CD14-positive monocyte (primary cell): ENCODE measurements around the gene IL1RAPL1. TPM values are rescaled to one million over a fixed set of nuclear protein-coding genes. Genes with fewer than 3 reads are reported as not detected.

Experiments used
- DNase-seq, 3 donors: peaks; one replicate each; pipeline ENCODE4 v3.0.0-alpha.2; 2011 to 2022
- H2AFZ ChIP-seq: 2 replicates; pipeline ENCODE4 v1.6.0; 2012; ENCODE audit warnings: mild to moderate bottlenecking, low read depth, low read length, inconsistent platforms; ENCODE audit not compliant: insufficient read depth, poor library complexity, severe bottlenecking
- H3K27ac ChIP-seq, 2 donors: 1 replicate in 1 of 2; 2 replicates in 1 of 2; pipeline ENCODE4 v1.5.1; 2012 to 2013; ENCODE audit warnings: low read length in 2 of 2, control low read depth in 1 of 2, inconsistent platforms in 1 of 2, low read depth in 1 of 2, mild to moderate bottlenecking in 1 of 2
- H3K27me3 ChIP-seq, 2 donors: one replicate each; pipeline versions ENCODE4 v1.6.0 to v1.6.1; 2011 to 2013; ENCODE audit warnings: low read length in 2 of 2; ENCODE audit not compliant: control insufficient read depth in 2 of 2, insufficient read depth in 2 of 2
- H3K36me3 ChIP-seq, 2 donors: replicated peaks in 1 of 2; 1 replicate in 1 of 2; 2 replicates in 1 of 2; pipeline versions ENCODE4 v1.5.1 to v1.6.1; 2012 to 2013; ENCODE audit warnings: low read length in 2 of 2, control low read depth in 1 of 2, inconsistent platforms in 1 of 2, mild to moderate bottlenecking in 1 of 2; ENCODE audit not compliant: insufficient read depth in 2 of 2, control insufficient read depth in 1 of 2
- H3K4me1 ChIP-seq, 2 donors: 1 replicate in 1 of 2; 2 replicates in 1 of 2; pipeline versions ENCODE4 v1.5.1 to v1.6.1; 2012 to 2013; ENCODE audit warnings: low read length in 2 of 2, control low read depth in 1 of 2, inconsistent platforms in 1 of 2, mild to moderate bottlenecking in 1 of 2, moderate library complexity in 1 of 2; ENCODE audit not compliant: insufficient read depth in 2 of 2, control insufficient read depth in 1 of 2
- H3K4me2 ChIP-seq: replicated peaks from 2 replicates; pipeline ENCODE3; 2012; ENCODE audit warnings: low read length, moderate library complexity, mild to moderate bottlenecking; ENCODE audit not compliant: poor library complexity, severe bottlenecking; ENCODE audit errors: extremely low read depth
- H3K4me3 ChIP-seq, 3 experiments: fragments of 200-600 bp in 1 of 3; sonication (generic) in 1 of 3; replicated peaks in 1 of 3; 1 replicate in 2 of 3; 2 replicates in 1 of 3; pipeline ENCODE4 v1.5.1; 2011 to 2013; ENCODE audit warnings: low read length in 3 of 3, mild to moderate bottlenecking in 3 of 3, control low read depth in 2 of 3, low read depth in 2 of 3, inconsistent platforms in 1 of 3, moderate library complexity in 1 of 3
- H3K79me2 ChIP-seq: 2 replicates; pipeline ENCODE4 v1.6.0; 2012; ENCODE audit warnings: mild to moderate bottlenecking, control low read depth, inconsistent platforms, low read length, moderate library complexity; ENCODE audit not compliant: insufficient read depth
- H3K9ac ChIP-seq: 2 replicates; pipeline ENCODE4 v1.6.0; 2017; ENCODE audit warnings: low read length, mild to moderate bottlenecking; ENCODE audit not compliant: insufficient read depth, poor library complexity, severe bottlenecking
- H3K9me3 ChIP-seq, 2 donors: replicated peaks in 1 of 2; 1 replicate in 1 of 2; 2 replicates in 1 of 2; pipeline versions ENCODE4 v1.5.1 to v1.6.1; 2012 to 2013; ENCODE audit warnings: low read length in 2 of 2, control low read depth in 1 of 2; ENCODE audit not compliant: control insufficient read depth in 1 of 2, insufficient read depth in 1 of 2
- H4K20me1 ChIP-seq: 2 replicates; pipeline ENCODE4 v1.6.0; 2012; ENCODE audit warnings: mild to moderate bottlenecking, low read length, control low read depth, moderate library complexity; ENCODE audit not compliant: insufficient read depth
- H3K27ac Mint-ChIP-seq, 7 donors: one replicate each; pipeline ENCODE4 v1.8.0; 2020; ENCODE audit warnings: mild to moderate bottlenecking in 7 of 7, mixed read lengths in 7 of 7, moderate library complexity in 6 of 7, inconsistent platforms in 2 of 7
- H3K27me3 Mint-ChIP-seq, 3 donors: one replicate each; pipeline ENCODE4 v1.8.0; 2021 to 2022; ENCODE audit warnings: low read depth in 3 of 3, mild to moderate bottlenecking in 3 of 3, mixed read lengths in 3 of 3, moderate library complexity in 3 of 3, inconsistent platforms in 1 of 3
- H3K36me3 Mint-ChIP-seq, 2 donors: one replicate each; pipeline ENCODE4 v1.8.0; 2020; ENCODE audit warnings: mixed read lengths in 2 of 2, inconsistent platforms in 1 of 2, mild to moderate bottlenecking in 1 of 2
- H3K4me1 Mint-ChIP-seq: one replicate; pipeline ENCODE4 v1.8.0; 2020; ENCODE audit warnings: mild to moderate bottlenecking, mixed read lengths
- H3K4me3 Mint-ChIP-seq, 2 donors: one replicate each; pipeline ENCODE4 v1.8.0; 2020; ENCODE audit warnings: mild to moderate bottlenecking in 2 of 2, mixed read lengths in 2 of 2, moderate library complexity in 1 of 2
- H3K9me3 Mint-ChIP-seq, 7 donors: one replicate each; pipeline ENCODE4 v1.8.0; 2020 to 2022; ENCODE audit warnings: mixed read lengths in 7 of 7, mild to moderate bottlenecking in 6 of 7, moderate library complexity in 6 of 7, inconsistent platforms in 2 of 7
- WGBS: methylation state at CpG from one replicate; pipeline ENCODE4 v1.1.5; 2013; ENCODE audit warnings: missing lambda C conversion rate; ENCODE audit not compliant: insufficient coverage; 5-methylcytosine and 5-hydroxymethylcytosine counted together
- intact Hi-C, 2 donors: fragments of 100-400 bp; cut with micrococcal nuclease; formaldehyde crosslinking; loops; one replicate each; pipeline versions ENCODE4 v1.15.0 to v1.15.1; 2023
- polyA plus RNA-seq, 3 donors: library from polyadenylated mRNA; depleted of rRNA in 1 of 3; unstranded in 2 of 3; stranded (reverse) in 1 of 3; fragments of 300-500 nt in 2 of 3; fragments of >200 nt in 1 of 3; fragmentation: Illumina TruSeq in 2 of 3; gene quantifications; 1 replicate in 2 of 3; 2 replicates in 1 of 3; pipeline ENCODE4 v1.2.3, GENCODE V29; 2012 to 2021
- TF ChIP-seq, protein P1 (sequence below): fragments of 200-600 bp; IDR thresholded peaks from one replicate; pipeline ENCODE4 v1.8.0; 2022; ENCODE audit warnings: antibody characterized with exemption, mild to moderate bottlenecking

IL1RAPL1 gene
- polyA plus RNA-seq, 3 donors, result not detected

- no peak overlapping the region for H3K4me3 Mint-ChIP-seq
- no CpG with 5 or more reads among the region's 1 CpG for WGBS
- no peaks in the 10 kb centered on the region for H3K4me1 Mint-ChIP-seq
- H3K9ac ChIP-seq, result no peak overlapping the region
- H3K36me3 Mint-ChIP-seq, result no peaks in the 10 kb centered on the region
- TF ChIP-seq, protein P1, sequence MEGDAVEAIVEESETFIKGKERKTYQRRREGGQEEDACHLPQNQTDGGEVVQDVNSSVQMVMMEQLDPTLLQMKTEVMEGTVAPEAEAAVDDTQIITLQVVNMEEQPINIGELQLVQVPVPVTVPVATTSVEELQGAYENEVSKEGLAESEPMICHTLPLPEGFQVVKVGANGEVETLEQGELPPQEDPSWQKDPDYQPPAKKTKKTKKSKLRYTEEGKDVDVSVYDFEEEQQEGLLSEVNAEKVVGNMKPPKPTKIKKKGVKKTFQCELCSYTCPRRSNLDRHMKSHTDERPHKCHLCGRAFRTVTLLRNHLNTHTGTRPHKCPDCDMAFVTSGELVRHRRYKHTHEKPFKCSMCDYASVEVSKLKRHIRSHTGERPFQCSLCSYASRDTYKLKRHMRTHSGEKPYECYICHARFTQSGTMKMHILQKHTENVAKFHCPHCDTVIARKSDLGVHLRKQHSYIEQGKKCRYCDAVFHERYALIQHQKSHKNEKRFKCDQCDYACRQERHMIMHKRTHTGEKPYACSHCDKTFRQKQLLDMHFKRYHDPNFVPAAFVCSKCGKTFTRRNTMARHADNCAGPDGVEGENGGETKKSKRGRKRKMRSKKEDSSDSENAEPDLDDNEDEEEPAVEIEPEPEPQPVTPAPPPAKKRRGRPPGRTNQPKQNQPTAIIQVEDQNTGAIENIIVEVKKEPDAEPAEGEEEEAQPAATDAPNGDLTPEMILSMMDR, result no peak
- no peaks in the 10 kb centered on the region for H3K79me2 ChIP-seq
- no peaks in the 10 kb centered on the region for H3K27me3 Mint-ChIP-seq
- H3K27ac ChIP-seq, result no peak overlapping the region
- no peaks in the 10 kb centered on the region for H3K27me3 ChIP-seq
- no peak for DNase-seq
- H3K4me2 ChIP-seq, result no peak overlapping the region
- no peak overlapping the region for H3K4me3 ChIP-seq
- H3K4me1 ChIP-seq, result no peaks in the 10 kb centered on the region
- H3K9me3 Mint-ChIP-seq, result peaks cover 0 to 2% (median 0%) of the 10 kb centered on the region in 7 donors
- intact Hi-C loops, result no loop called here
- H3K9me3 ChIP-seq, result no peaks in the 10 kb centered on the region
- H3K36me3 ChIP-seq, result no peaks in the 10 kb centered on the region
- H4K20me1 ChIP-seq, result no peaks in the 10 kb centered on the region
- H2AFZ ChIP-seq, result no peak overlapping the region
- no peak overlapping the region for H3K27ac Mint-ChIP-seq
Observed at GRCh38 chrX:28888416-28888815, 301.2 kb downstream of the IL1RAPL1 start.

DNA sequence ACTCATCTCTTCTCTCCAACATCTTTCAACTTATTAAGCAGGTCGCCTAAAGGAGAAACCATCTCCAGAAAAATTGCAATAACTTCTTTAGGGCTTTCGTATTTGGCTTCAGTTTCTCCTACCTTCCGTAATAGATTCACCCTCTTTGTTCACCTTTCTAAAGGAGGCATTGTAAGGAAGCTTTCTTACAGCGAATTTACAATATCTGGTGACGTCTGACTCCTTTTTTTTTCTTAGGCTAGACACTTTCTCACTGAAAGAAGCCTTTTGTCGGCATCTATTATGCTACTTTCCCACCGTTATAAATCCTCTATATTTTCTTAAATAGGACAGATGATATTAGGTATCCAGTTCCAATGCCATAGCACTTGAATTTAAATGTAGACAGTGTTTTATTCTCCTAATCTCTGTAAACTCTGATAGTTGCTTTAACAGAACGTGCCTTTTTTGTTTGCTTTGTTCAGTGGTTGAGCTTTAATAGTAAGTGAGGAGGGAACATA, 302.4 kb downstream of the IL1RAPL1 start:
- Histone ChIP-seq H3K27ac (no peak overlapping the region), H3K4me2 (no peak overlapping the region), H3K4me1 (no peaks in the 10 kb centered on the region), H3K4me3 (no peak overlapping the region), H3K9me3 (no peaks in the 10 kb centered on the region), H3K79me2 (no peaks in the 10 kb centered on the region), H4K20me1 (no peaks in the 10 kb centered on the region), H2AFZ (no peak overlapping the region), H3K27me3 (no peaks in the 10 kb centered on the region), H3K36me3 (no peaks in the 10 kb centered on the region), H3K9ac (no peak overlapping the region)
- TF ChIP-seq, protein P1, result no peak
- Mint-ChIP-seq H3K9me3 (peaks cover 0 to 2% (median 0%) of the 10 kb centered on the region in 7 donors), H3K27ac (no peak overlapping the region), H3K27me3 (no peaks in the 10 kb centered on the region), H3K4me1 (no peaks in the 10 kb centered on the region), H3K36me3 (no peaks in the 10 kb centered on the region), H3K4me3 (no peak overlapping the region)
- intact Hi-C loops, result no loop called here
- no peak for DNase-seq
- no CpG with 5 or more reads among the region's 8 CpGs for WGBS
